ENCODE data around the gene XPNPEP1.

The XPNPEP1 gene

GRCh38 chr10:109953766-109954165 lies 30.5 kb upstream of the XPNPEP1 start:
- no peak for TF ChIP-seq CTCF (IDR thresholded peaks at IDR 0.05; ENCODE audit: insufficient read depth, low read length, poor library complexity, severe bottlenecking)
- no peak for TF ChIP-seq EZH2phosphoT487 (conservative IDR thresholded peaks at IDR 0.05; ENCODE audit: low read length)
- Histone ChIP-seq H3K27ac (ENCODE audit: low read depth, low read length) (no peak overlapping the region), H4K20me1 (ENCODE audit: low read depth, low read length) (no peaks in the 10 kb centered on the region), H3K36me3 (ENCODE audit: low read length) (no peaks in the 10 kb centered on the region), H3K9ac (ENCODE audit: low read length) (no peak overlapping the region), H3F3A (ENCODE audit: insufficient read depth) (no peaks in the 10 kb centered on the region), H3K9me2 (replicated peaks; ENCODE audit: insufficient read depth, low read length) (no peaks in the 10 kb centered on the region), H3K9me3 (ENCODE audit: insufficient read depth, low read length) (no peaks in the 10 kb centered on the region), H3K79me2 (ENCODE audit: insufficient read depth, low read length) (no peaks in the 10 kb centered on the region), H3K4me3 (ENCODE audit: insufficient read depth, low read length, poor library complexity, severe bottlenecking) (no peak overlapping the region), H2AFZ (ENCODE audit: low read depth, low read length, severe bottlenecking) (no peak overlapping the region), H3K4me2 (ENCODE audit: low read depth, low read length, poor library complexity, severe bottlenecking) (no peak overlapping the region), H3K27me3 (ENCODE audit: low read length) (no peaks in the 10 kb centered on the region)

GRCh38 chr10:109952526-109952925 lies 29.2 kb upstream of the XPNPEP1 start:
- Histone ChIP-seq H3K4me3 (ENCODE audit: insufficient read depth, low read length, poor library complexity, severe bottlenecking) (no peak overlapping the region), H3K36me3 (ENCODE audit: low read length) (no peaks in the 10 kb centered on the region), H3K9me2 (replicated peaks; ENCODE audit: insufficient read depth, low read length) (no peaks in the 10 kb centered on the region), H3F3A (ENCODE audit: insufficient read depth) (no peaks in the 10 kb centered on the region), H3K9ac (ENCODE audit: low read length) (no peak overlapping the region), H3K27ac (ENCODE audit: low read depth, low read length) (no peak overlapping the region), H3K9me3 (ENCODE audit: insufficient read depth, low read length) (no peaks in the 10 kb centered on the region), H3K4me2 (ENCODE audit: low read depth, low read length, poor library complexity, severe bottlenecking) (no peak overlapping the region), H4K20me1 (ENCODE audit: low read depth, low read length) (no peaks in the 10 kb centered on the region), H2AFZ (ENCODE audit: low read depth, low read length, severe bottlenecking) (no peak overlapping the region), H3K27me3 (ENCODE audit: low read length) (no peaks in the 10 kb centered on the region), H3K79me2 (ENCODE audit: insufficient read depth, low read length) (no peaks in the 10 kb centered on the region)
- TF ChIP-seq EZH2phosphoT487 (conservative IDR thresholded peaks at IDR 0.05; ENCODE audit: low read length) (no peak), CTCF (IDR thresholded peaks at IDR 0.05; ENCODE audit: insufficient read depth, low read length, poor library complexity, severe bottlenecking) (no peak)

- no peaks in the 10 kb centered on the region for H3K9me3 ChIP-seq (ENCODE audit: insufficient read depth, low read length)
- no peak overlapping the region for H3K27ac ChIP-seq (ENCODE audit: low read depth, low read length)
- H3K9ac ChIP-seq (ENCODE audit: low read length) = no peak overlapping the region
- no peak overlapping the region for H3K4me3 ChIP-seq (ENCODE audit: insufficient read depth, low read length, poor library complexity, severe bottlenecking)
- no peaks in the 10 kb centered on the region for H3K9me2 ChIP-seq (replicated peaks; ENCODE audit: insufficient read depth, low read length)
- no peaks in the 10 kb centered on the region for H4K20me1 ChIP-seq (ENCODE audit: low read depth, low read length)
- H3K79me2 ChIP-seq (ENCODE audit: insufficient read depth, low read length) = no peaks in the 10 kb centered on the region
- no peaks in the 10 kb centered on the region for H3K27me3 ChIP-seq (ENCODE audit: low read length)
- no peaks in the 10 kb centered on the region for H3F3A ChIP-seq (ENCODE audit: insufficient read depth)
- no peak for TF ChIP-seq CTCF (IDR thresholded peaks at IDR 0.05; ENCODE audit: insufficient read depth, low read length, poor library complexity, severe bottlenecking)
- no peak for TF ChIP-seq EZH2phosphoT487 (conservative IDR thresholded peaks at IDR 0.05; ENCODE audit: low read length)
- H2AFZ ChIP-seq (ENCODE audit: low read depth, low read length, severe bottlenecking) = no peak overlapping the region
- no peak overlapping the region for H3K4me2 ChIP-seq (ENCODE audit: low read depth, low read length, poor library complexity, severe bottlenecking)
- H3K36me3 ChIP-seq (ENCODE audit: low read length) = no peaks in the 10 kb centered on the region
Observed at GRCh38 chr10:109947111-109947920, 24.0 kb upstream of the XPNPEP1 start.

Data from SU-DHL-6 (cell line).